H1 (cell line): ENCODE measurements around the gene LRRC3B. TPM values are rescaled to one million over a fixed set of nuclear protein-coding genes. Genes with fewer than 3 reads are reported as not detected.

ENCODE experiments used
- CTCF ChIA-PET: fragments of 300-600 bp; sonication (Branson Sonifier 250); formaldehyde crosslinking; loops from one replicate; lab custom pipeline; 2021; ENCODE audit not compliant: partially characterized antibody; lab: Charles Lee
- POLR2A ChIA-PET: fragments of 300-600 bp; sonication (Branson Sonifier 250); formaldehyde crosslinking; loops from one replicate; lab custom pipeline; 2021; ENCODE audit warnings: inconsistent platforms; ENCODE audit not compliant: partially characterized antibody; lab: Charles Lee
- DNase-seq, 2 experiments: peaks; one replicate each; pipeline versions ENCODE4 v3.0.0 to v3.0.0-alpha.2; 2010 to 2022; ENCODE audit warnings: low spot score in 2 of 2, low read depth in 1 of 2, mixed read lengths in 1 of 2
- FAIRE-seq: peaks from 2 replicates; lab custom pipeline; 2011; peaks lifted over from hg19 to GRCh38; lab: Jason Lieb, UNC
- H2AFZ ChIP-seq: 2 replicates; pipeline ENCODE4 v1.8.1; 2012; ENCODE audit warnings: low read length, inconsistent platforms
- H2AK5ac ChIP-seq: 2 replicates; pipeline ENCODE4 v1.6.1; 2013; ENCODE audit warnings: low read depth, low read length
- H2BK120ac ChIP-seq: replicated peaks from 2 replicates; pipeline ENCODE3; 2013; ENCODE audit warnings: low read depth, low read length, inconsistent platforms
- H2BK12ac ChIP-seq: 2 replicates; pipeline ENCODE4 v1.6.1; 2013; ENCODE audit warnings: low read depth, low read length
- H2BK15ac ChIP-seq: 2 replicates; pipeline ENCODE4 v1.6.1; 2013; ENCODE audit warnings: low read length
- H2BK20ac ChIP-seq: 2 replicates; pipeline ENCODE4 v1.6.1; 2013; ENCODE audit warnings: low read length
- H2BK5ac ChIP-seq: 2 replicates; pipeline ENCODE4 v1.6.1; 2013; ENCODE audit warnings: low read depth, low read length
- H3K14ac ChIP-seq: 2 replicates; pipeline ENCODE4 v1.6.1; 2013; ENCODE audit warnings: inconsistent platforms; ENCODE audit not compliant: insufficient read length
- H3K18ac ChIP-seq: 2 replicates; pipeline ENCODE4 v1.6.1; 2013; ENCODE audit warnings: low read length; ENCODE audit errors: extremely low read depth
- H3K23ac ChIP-seq: 2 replicates; pipeline ENCODE4 v1.6.1; 2013; ENCODE audit warnings: inconsistent platforms; ENCODE audit not compliant: insufficient read length
- H3K23me2 ChIP-seq: 2 replicates; pipeline ENCODE4 v1.6.1; 2013; ENCODE audit warnings: low read depth, low read length
- H3K27ac ChIP-seq: 2 replicates; pipeline ENCODE4 v1.6.1; 2011; ENCODE audit warnings: low read depth, low read length, inconsistent platforms
- H3K27me3 ChIP-seq, 4 experiments: replicated peaks in 1 of 4; 1 replicate in 1 of 4; 2 replicates in 3 of 4; pipeline versions ENCODE4 v1.6.1 to v1.8.1; 2011 to 2013; ENCODE audit warnings: low read length in 3 of 4, mild to moderate bottlenecking in 3 of 4, inconsistent platforms in 2 of 4, mixed read lengths in 2 of 4, moderate library complexity in 1 of 4; ENCODE audit not compliant: control insufficient read depth in 3 of 4, insufficient read depth in 3 of 4; ENCODE audit errors: extremely low read depth in 1 of 4
- H3K36me3 ChIP-seq, 4 experiments: 2 replicates each; pipeline versions ENCODE4 v1.6.1 to v1.8.1; 2011 to 2013; ENCODE audit warnings: mild to moderate bottlenecking in 4 of 4, low read length in 3 of 4, moderate library complexity in 2 of 4, control low read depth in 1 of 4, inconsistent platforms in 1 of 4; ENCODE audit not compliant: insufficient read depth in 4 of 4, control insufficient read depth in 2 of 4
- H3K4ac ChIP-seq: replicated peaks from 2 replicates; pipeline ENCODE3; 2013; ENCODE audit warnings: low read length, low read depth, mixed read lengths, inconsistent platforms; ENCODE audit not compliant: insufficient read length
- H3K4me1 ChIP-seq, 4 experiments: replicated peaks in 1 of 4; 1 replicate in 1 of 4; 2 replicates in 3 of 4; pipeline versions ENCODE4 v1.6.1 to v1.8.1; 2011 to 2013; ENCODE audit warnings: low read length in 3 of 4, inconsistent platforms in 2 of 4, mixed read lengths in 1 of 4; ENCODE audit not compliant: insufficient read depth in 4 of 4, control insufficient read depth in 3 of 4
- H3K4me2 ChIP-seq, 2 experiments: 2 replicates each; pipeline versions ENCODE4 v1.6.1 to v1.8.1; 2011 to 2013; ENCODE audit warnings: low read depth in 2 of 2, low read length in 2 of 2, control low read depth in 1 of 2, inconsistent platforms in 1 of 2, mild to moderate bottlenecking in 1 of 2; ENCODE audit not compliant: insufficient read depth in 1 of 2
- H3K4me3 ChIP-seq, 4 experiments: fragments of 200-600, 300-600 bp in 1 of 4; sonication (generic), shearing (Covaris generic), sonication (Bioruptor Twin) in 1 of 4; 2 replicates each; pipeline versions ENCODE4 v1.5.1 to v1.8.1; 2011 to 2016; ENCODE audit warnings: low read length in 4 of 4, low read depth in 3 of 4, control low read depth in 2 of 4, inconsistent platforms in 2 of 4, mild to moderate bottlenecking in 2 of 4, mixed read lengths in 1 of 4, moderate library complexity in 1 of 4; ENCODE audit not compliant: insufficient read depth in 2 of 4; ENCODE audit errors: extremely low read depth in 1 of 4
- H3K56ac ChIP-seq: replicated peaks from 2 replicates; pipeline ENCODE3; 2013; ENCODE audit warnings: low read depth, mild to moderate bottlenecking, mixed read lengths, low read length, inconsistent platforms; ENCODE audit not compliant: insufficient read length
- H3K79me1 ChIP-seq: 2 replicates; pipeline ENCODE4 v1.6.1; 2013; ENCODE audit warnings: low read depth, low read length, control low read depth
- H3K79me2 ChIP-seq, 2 experiments: 2 replicates each; pipeline versions ENCODE4 v1.6.1 to v1.8.1; 2012 to 2013; ENCODE audit warnings: low read length in 2 of 2, mild to moderate bottlenecking in 2 of 2, inconsistent platforms in 1 of 2; ENCODE audit not compliant: insufficient read depth in 2 of 2, control insufficient read depth in 1 of 2
- H3K9ac ChIP-seq, 4 experiments: replicated peaks in 1 of 4; 1 replicate in 1 of 4; 2 replicates in 3 of 4; pipeline versions ENCODE4 v1.6.1 to v1.8.1; 2011 to 2013; ENCODE audit warnings: low read depth in 3 of 4, low read length in 3 of 4, control low read depth in 2 of 4, mild to moderate bottlenecking in 2 of 4, moderate library complexity in 2 of 4, inconsistent platforms in 1 of 4; ENCODE audit errors: extremely low read depth in 1 of 4
- H3K9me3 ChIP-seq, 2 experiments: 2 replicates each; pipeline versions ENCODE4 v1.6.1 to v1.8.1; 2012 to 2013; ENCODE audit warnings: mild to moderate bottlenecking in 2 of 2, moderate library complexity in 2 of 2, control low read depth in 1 of 2, inconsistent platforms in 1 of 2, low read depth in 1 of 2, low read length in 1 of 2, mixed read lengths in 1 of 2; ENCODE audit not compliant: insufficient read depth in 2 of 2
- H4K20me1 ChIP-seq, 2 experiments: replicated peaks in 1 of 2; 2 replicates each; pipeline versions ENCODE3 to v1.8.1; 2011 to 2013; ENCODE audit warnings: inconsistent platforms in 2 of 2, low read length in 2 of 2, mild to moderate bottlenecking in 1 of 2; ENCODE audit not compliant: insufficient read depth in 2 of 2, control insufficient read depth in 1 of 2
- H4K5ac ChIP-seq: 2 replicates; pipeline ENCODE4 v1.6.1; 2013; ENCODE audit warnings: low read length, low read depth, mixed read lengths, inconsistent platforms; ENCODE audit not compliant: insufficient read length
- H4K8ac ChIP-seq: 2 replicates; pipeline ENCODE4 v1.8.0; 2013; ENCODE audit warnings: mild to moderate bottlenecking, moderate library complexity, low read length, inconsistent platforms; ENCODE audit not compliant: insufficient read depth; ENCODE audit errors: extremely low read depth
- H4K91ac ChIP-seq: replicated peaks from 2 replicates; pipeline ENCODE3; 2013; ENCODE audit warnings: low read length, mixed read lengths, inconsistent platforms; ENCODE audit not compliant: insufficient read length
- ZNF274 ChIP-seq: IDR thresholded peaks from 2 replicates; pipeline ENCODE4 v1.7.0; 2012; ENCODE audit warnings: low read length, borderline replicate concordance; ENCODE audit errors: extremely low read depth
- WGBS, 2 experiments: shearing (Covaris generic) in 1 of 2; methylation state at CpG; one replicate each; pipeline versions ENCODE4 v1.1.6 to v1.1.7; 2013 to 2015; ENCODE audit warnings: low lambda C conversion rate in 2 of 2, mixed read lengths in 2 of 2, inconsistent platforms in 1 of 2, low coverage in 1 of 2, missing lambda C conversion rate in 1 of 2; ENCODE audit not compliant: insufficient replicate concordance in 2 of 2, insufficient coverage in 1 of 2, insufficient read length in 1 of 2; ENCODE audit errors: extremely low coverage in 1 of 2, missing lambda C conversion rate in 1 of 2; 5-methylcytosine and 5-hydroxymethylcytosine counted together
- polyA plus RNA-seq, 7 experiments: library from polyadenylated mRNA; depleted of rRNA in 3 of 7; stranded (reverse) in 5 of 7; unstranded in 2 of 7; fragments of >200 nt in 5 of 7; fragments of 200-250 nt in 2 of 7; gene quantifications; 1 replicate in 5 of 7; 2 replicates in 1 of 7; 4 replicates in 1 of 7; pipeline versions ENCODE4 v1.2.1 to v1.2.3, GENCODE V29; 2011 to 2013; ENCODE audit warnings: missing spikeins in 2 of 7, mixed read lengths in 2 of 7
- total RNA-seq: library from RNA; stranded (reverse); fragmentation: NEBNext Ultra II Directional; extraction: Animal tissue kit (Norgen Biotek cat#: 25700); gene quantifications from 2 replicates; pipeline ENCODE4 v1.2.1, GENCODE V29; 2021

The LRRC3B gene
- total and polyA plus RNA-seq, 2 of the 8 experiments (the other 6 are each of a cell fraction or from before 2014, with no cell fraction given) = 1.6 to 3.1 TPM

- Histone ChIP-seq H4K20me1 (no peaks in the 10 kb centered on the region), H3K14ac (no peak overlapping the region), H4K91ac (no peak overlapping the region), H4K8ac (no peak overlapping the region), H2AK5ac (no peak overlapping the region), H2BK15ac (no peak overlapping the region), H3K27me3 (no peaks in the 10 kb centered on the region), H3K23ac (no peak overlapping the region), H3K4me3 (no peak overlapping the region), H2BK5ac (no peak overlapping the region), H3K56ac (no peak overlapping the region), H3K4ac (no peak overlapping the region), H3K27ac (no peak overlapping the region), H2BK12ac (no peak overlapping the region), H3K9ac (no peak overlapping the region), H3K4me2 (no peak overlapping the region), H3K9me3 (no peaks in the 10 kb centered on the region; a peak in 1 of 4 replicates), H3K79me2 (no peaks in the 10 kb centered on the region), H2BK120ac (no peak overlapping the region), H3K79me1 (no peaks in the 10 kb centered on the region), H4K5ac (no peak overlapping the region), H2BK20ac (no peak overlapping the region), H3K4me1 (peaks cover 0 to 3% (median 0%) of the 10 kb centered on the region in 4 experiments; a peak in 1 of 7 replicates), H3K18ac (no peak overlapping the region), H3K23me2 (no peaks in the 10 kb centered on the region), H3K36me3 (no peaks in the 10 kb centered on the region), H2AFZ (no peak overlapping the region)
- FAIRE-seq = no peak
- POLR2A ChIA-PET = no interaction called here
- WGBS, 2 experiments = 87% methylated on average over 3 of the region's 3 CpGs; no CpG with 5 or more reads in 1 of the 2 experiments
- DNase-seq = no peak
- CTCF ChIA-PET = interaction anchor here (0.6 to 1.7 kb wide), 3 partner anchors 27 to 567 kb away, joined by 3 to 5 read pairs (median 5); no protein-coding TSS in a partner anchor
- no peak for TF ChIP-seq ZNF274
Observed at GRCh38 chr3:26683902-26684301, 61.3 kb downstream of the LRRC3B start.
